ENCODE measurements around the gene EIF4A3. TPM values are rescaled to one million over a fixed set of nuclear protein-coding genes. Genes with fewer than 3 reads are reported as not detected.

EIF4A3 gene
- total RNA-seq, 2 experiments from 2014 or later: 178 to 183 TPM

GRCh38 chr17:80110927-80111701, 35.8 kb downstream of the EIF4A3 start:
- H3K4me3 Mint-ChIP-seq: no peak overlapping the region
- DNase-seq (no peak), ATAC-seq (no peak)
- H3K27me3 Mint-ChIP-seq: no peaks in the 10 kb centered on the region
- H3K4me1 Mint-ChIP-seq (ENCODE audit: low read depth): no peaks in the 10 kb centered on the region
- no peak overlapping the region for H3K27ac Mint-ChIP-seq
- intact Hi-C loops (cut with micrococcal nuclease): no loop called here
- peaks cover 6% of the 10 kb centered on the region for H3K36me3 Mint-ChIP-seq (ENCODE audit: low read depth)
- POLR2A ChIA-PET: interaction anchor here (1.4 to 1.6 kb wide), 2 partner anchors 9 to 34 kb away, joined by 5 to 7 read pairs; partner anchors contain the start of gene GAA
- CTCF ChIA-PET: interaction anchor here (2.0 kb wide), 1 partner anchor 10 kb away, joined by 8 read pairs; the partner anchor contains the start of gene GAA
- no peak for TF ChIP-seq CTCF (IDR thresholded peaks at IDR 0.05)
- H3K9me3 Mint-ChIP-seq: peaks cover 2% of the 10 kb centered on the region

- TF ChIP-seq CTCF (IDR thresholded peaks at IDR 0.05): no peak
- intact Hi-C loops (cut with micrococcal nuclease): no loop called here
- ATAC-seq (no peak), DNase-seq (no peak)
- Mint-ChIP-seq H3K4me1 (ENCODE audit: low read depth) (no peaks in the 10 kb centered on the region), H3K27ac (no peak overlapping the region), H3K36me3 (ENCODE audit: low read depth) (peaks cover 6% of the 10 kb centered on the region), H3K27me3 (no peaks in the 10 kb centered on the region), H3K4me3 (no peak overlapping the region), H3K9me3 (peaks cover under 1% of the 10 kb centered on the region)
- ChIA-PET CTCF (interaction anchor here (2.0 kb wide), 1 partner anchor 9 kb away, joined by 8 read pairs; the partner anchor contains the start of gene GAA), POLR2A (interaction anchor here (1.6 kb wide), 1 partner anchor 35 kb away, joined by 7 read pairs; no protein-coding TSS in a partner anchor)
These were observed 36.5 kb downstream of the EIF4A3 start for GRCh38 chr17:80110447-80110812.

- TF ChIP-seq CTCF (IDR thresholded peaks at IDR 0.05): no peak
- DNase-seq: no peak
- H3K27me3 Mint-ChIP-seq: no peaks in the 10 kb centered on the region
- H3K9me3 Mint-ChIP-seq: no peaks in the 10 kb centered on the region
- H3K36me3 Mint-ChIP-seq (ENCODE audit: low read depth): peaks cover 6% of the 10 kb centered on the region
- H3K27ac Mint-ChIP-seq: no peak overlapping the region
- ChIA-PET CTCF (interaction anchor here (0.6 to 2.0 kb wide), 2 partner anchors 8 to 9 kb away, joined by 3 to 8 read pairs; partner anchors contain the start of gene GAA), POLR2A (interaction anchor here (1.6 kb wide), 1 partner anchor 36 kb away, joined by 7 read pairs; no protein-coding TSS in a partner anchor)
- no peak for ATAC-seq
- no peak overlapping the region for H3K4me3 Mint-ChIP-seq
- H3K4me1 Mint-ChIP-seq (ENCODE audit: low read depth): no peaks in the 10 kb centered on the region
- intact Hi-C loops (cut with micrococcal nuclease): no loop called here
These were observed 37.0 kb downstream of the EIF4A3 start for GRCh38 chr17:80109713-80110446.

GRCh38 chr17:80109066-80109660, 37.8 kb downstream of the EIF4A3 start:
- Mint-ChIP-seq H3K36me3 (ENCODE audit: low read depth) (peaks cover 3% of the 10 kb centered on the region), H3K4me1 (ENCODE audit: low read depth) (no peaks in the 10 kb centered on the region), H3K27ac (no peak overlapping the region), H3K9me3 (no peaks in the 10 kb centered on the region), H3K4me3 (no peak overlapping the region), H3K27me3 (no peaks in the 10 kb centered on the region)
- DNase-seq: no peak
- intact Hi-C loops (cut with micrococcal nuclease): no loop called here
- ChIA-PET POLR2A (interaction anchor here (1.6 kb wide), 1 partner anchor 36 kb away, joined by 7 read pairs; no protein-coding TSS in a partner anchor), CTCF (interaction anchor here (0.6 kb wide), 1 partner anchor 8 kb away, joined by 3 read pairs; the partner anchor contains the start of gene GAA)
- no peak for TF ChIP-seq CTCF (IDR thresholded peaks at IDR 0.05)
- ATAC-seq: no peak
